A549 (cell line): ENCODE results near the gene SBNO1. TPM values are rescaled to one million over a fixed set of nuclear protein-coding genes. Genes with fewer than 3 reads are reported as not detected.

Source experiments
- BHLHE40 ChIP-seq: IDR thresholded peaks from 2 replicates; pipeline ENCODE4 v1.6.1; 2012; ENCODE audit warnings: low read depth, low read length, inconsistent platforms
- CBX2 ChIP-seq: fragments of 200-600 bp; sonication (generic); IDR thresholded peaks from 2 replicates; pipeline ENCODE4 v1.6.1; 2016; ENCODE audit warnings: low read depth, mild to moderate bottlenecking, borderline replicate concordance
- CBX8 ChIP-seq: fragments of 200-600 bp; sonication (generic); IDR thresholded peaks from 2 replicates; pipeline ENCODE4 v1.6.1; 2016
- CEBPB ChIP-seq, 2 experiments: fragments of >200 bp in 1 of 2; sonication (Bioruptor Twin) in 1 of 2; formaldehyde crosslinking in 1 of 2; IDR thresholded peaks; 2 replicates each; pipeline ENCODE4 v1.6.1; 2012 to 2016
- CHD4 ChIP-seq: fragments of 200-600 bp; sonication (generic); IDR thresholded peaks from 2 replicates; pipeline ENCODE4 v1.6.1; 2016; ENCODE audit warnings: antibody characterized with exemption, mild to moderate bottlenecking, borderline replicate concordance
- EHF ChIP-seq: fragments of 250-450 bp; sonication (Bioruptor Pico); IDR thresholded peaks from 2 replicates; pipeline ENCODE4 v1.5.0; 2020; ENCODE audit warnings: mild to moderate bottlenecking
- EP300 ChIP-seq, 2 experiments: fragments of >200 bp; sonication (Bioruptor Twin); formaldehyde crosslinking; IDR thresholded peaks; 2 replicates in 1 of 2; 3 replicates in 1 of 2; pipeline ENCODE4 v1.6.1; 2016 to 2017
- ESRRA ChIP-seq: fragments of 150-350 bp; IDR thresholded peaks from 2 replicates; pipeline ENCODE4 v1.6.1; 2014; ENCODE audit warnings: mild to moderate bottlenecking, low read length, borderline replicate concordance
- FOSB ChIP-seq: fragments of 250-450 bp; sonication (Bioruptor Pico); IDR thresholded peaks from 2 replicates; pipeline ENCODE4 v1.5.0; 2020; ENCODE audit warnings: mild to moderate bottlenecking, moderate library complexity
- FOSL2 ChIP-seq, 2 experiments: fragments of 450-650 bp in 1 of 2; fragments of >200 bp in 1 of 2; sonication (Bioruptor Twin) in 1 of 2; formaldehyde crosslinking; IDR thresholded peaks; 2 replicates each; pipeline versions ENCODE4 v1.5.0 to v1.6.1; 2016 to 2020; ENCODE audit warnings: mild to moderate bottlenecking in 1 of 2, moderate library complexity in 1 of 2
- FOXS1 ChIP-seq: fragments of 250-450 bp; sonication (Bioruptor Pico); IDR thresholded peaks from 2 replicates; pipeline ENCODE4 v1.5.0; 2020; ENCODE audit warnings: mild to moderate bottlenecking, moderate library complexity
- GATA3 ChIP-seq: IDR thresholded peaks from 2 replicates; pipeline ENCODE4 v1.6.1; 2012; ENCODE audit warnings: borderline replicate concordance
- HOXA7 ChIP-seq: fragments of 250-450 bp; sonication (Bioruptor Pico); IDR thresholded peaks from 2 replicates; pipeline ENCODE4 v1.5.0; 2020; ENCODE audit warnings: mild to moderate bottlenecking, moderate library complexity
- HOXB5 ChIP-seq: fragments of 250-450 bp; sonication (Bioruptor Pico); IDR thresholded peaks from 2 replicates; pipeline ENCODE4 v1.5.0; 2020; ENCODE audit warnings: mild to moderate bottlenecking, moderate library complexity
- JUN ChIP-seq, 2 experiments: fragments of >200 bp; sonication (Bioruptor Twin); formaldehyde crosslinking; IDR thresholded peaks; 2 replicates in 1 of 2; 3 replicates in 1 of 2; pipeline ENCODE4 v1.6.1; 2016 to 2017
- JUNB ChIP-seq: fragments of >200 bp; sonication (Bioruptor Twin); formaldehyde crosslinking; IDR thresholded peaks from 2 replicates; pipeline ENCODE4 v1.6.1; 2016
- KDM1A ChIP-seq: fragments of 200-600 bp; sonication (generic); IDR thresholded peaks from 2 replicates; pipeline ENCODE4 v1.6.1; 2016; ENCODE audit warnings: low read depth, mild to moderate bottlenecking
- MAFK ChIP-seq: fragments of 450-650 bp; IDR thresholded peaks from 2 replicates; pipeline ENCODE4 v1.6.1; 2014; ENCODE audit not compliant: partially characterized antibody
- MYC ChIP-seq: IDR thresholded peaks from 2 replicates; pipeline ENCODE4 v1.6.1; 2012; ENCODE audit warnings: mild to moderate bottlenecking, inconsistent platforms, low read length, improper control_type of control experiment, borderline replicate concordance
- NR3C1 ChIP-seq: fragments of >200 bp; sonication (Bioruptor Twin); formaldehyde crosslinking; IDR thresholded peaks from 3 replicates; pipeline ENCODE4 v1.6.1; 2017
- POLR2A ChIP-seq: IDR thresholded peaks from 2 replicates; pipeline ENCODE4 v1.6.1; 2012; ENCODE audit warnings: mild to moderate bottlenecking, low read length
- RAD21 ChIP-seq, 2 experiments: fragments of >200 bp in 1 of 2; sonication (Bioruptor Twin) in 1 of 2; formaldehyde crosslinking in 1 of 2; IDR thresholded peaks in 1 of 2; conservative IDR thresholded peaks in 1 of 2; 2 replicates in 1 of 2; 3 replicates in 1 of 2; pipeline ENCODE4 v1.6.1; 2012 to 2018; ENCODE audit warnings: inconsistent platforms in 1 of 2
- RNF2 ChIP-seq: fragments of 200-600 bp; sonication (generic); IDR thresholded peaks from 2 replicates; pipeline ENCODE4 v1.6.1; 2016; ENCODE audit warnings: low read depth, mild to moderate bottlenecking, antibody characterized with exemption, moderate library complexity, borderline replicate concordance
- SMC3 ChIP-seq: fragments of >200 bp; sonication (Bioruptor Twin); formaldehyde crosslinking; IDR thresholded peaks from 3 replicates; pipeline ENCODE4 v1.6.1; 2018; ENCODE audit warnings: inconsistent platforms
- SREBF2 ChIP-seq: fragments of 450-650 bp; IDR thresholded peaks from 2 replicates; pipeline ENCODE4 v1.6.1; 2014; ENCODE audit warnings: mild to moderate bottlenecking, moderate library complexity
- TFCP2L1 ChIP-seq: fragments of 250-450 bp; sonication (Bioruptor Pico); IDR thresholded peaks from 2 replicates; pipeline ENCODE4 v1.5.0; 2021; ENCODE audit warnings: mild to moderate bottlenecking
- TP53 ChIP-seq: fragments of 250-450 bp; sonication (Bioruptor Pico); IDR thresholded peaks from 2 replicates; pipeline ENCODE4 v1.5.0; 2021; ENCODE audit warnings: mild to moderate bottlenecking, moderate library complexity
- polyA plus RNA-seq, 4 experiments: library from polyadenylated mRNA; depleted of rRNA in 3 of 4; stranded (reverse); fragments of >200 nt; fragmentation: RNase III in 1 of 4; extraction: RNeasy Plus Mini Kit Qiagen cat#74134 plus additional on column Dnase treatment in 1 of 4; gene quantifications; 2 replicates in 3 of 4; 3 replicates in 1 of 4; pipeline ENCODE4 v1.2.3, GENCODE V29; 2011 to 2017
- TF ChIP-seq, protein P1 (sequence below): IDR thresholded peaks from 2 replicates; pipeline ENCODE4 v1.6.1; 2012
- TF ChIP-seq, protein P2 (sequence below): IDR thresholded peaks from 2 replicates; pipeline ENCODE4 v1.6.1; 2012
- TF ChIP-seq, protein P3 (sequence below): fragments of 450-650 bp; IDR thresholded peaks from 2 replicates; pipeline ENCODE4 v1.6.1; 2014; ENCODE audit warnings: antibody characterized with exemption
- TF ChIP-seq, protein P4 (sequence below): fragments of >200 bp; sonication (Bioruptor Twin); formaldehyde crosslinking; IDR thresholded peaks from 2 replicates; pipeline ENCODE4 v1.6.1; 2016
- TF ChIP-seq, protein P5 (sequence below): fragments of >200 bp; sonication (Bioruptor Twin); formaldehyde crosslinking; IDR thresholded peaks from 3 replicates; pipeline ENCODE4 v1.6.1; 2016
- TF ChIP-seq, protein P6 (sequence below): fragments of 150-350 bp; IDR thresholded peaks from 2 replicates; pipeline ENCODE4 v1.6.1; 2014; ENCODE audit warnings: low read depth, mild to moderate bottlenecking, low read length
- TF ChIP-seq, protein P7 (sequence below): fragments of 200-600 bp; sonication (generic); IDR thresholded peaks from 2 replicates; pipeline ENCODE4 v1.6.1; 2016; ENCODE audit warnings: antibody characterized with exemption, mild to moderate bottlenecking, moderate library complexity

SBNO1 gene
- polyA plus RNA-seq, 2 of the 4 experiments (the other 2 are of a cell fraction): 25.9 to 35.7 TPM

DNA sequence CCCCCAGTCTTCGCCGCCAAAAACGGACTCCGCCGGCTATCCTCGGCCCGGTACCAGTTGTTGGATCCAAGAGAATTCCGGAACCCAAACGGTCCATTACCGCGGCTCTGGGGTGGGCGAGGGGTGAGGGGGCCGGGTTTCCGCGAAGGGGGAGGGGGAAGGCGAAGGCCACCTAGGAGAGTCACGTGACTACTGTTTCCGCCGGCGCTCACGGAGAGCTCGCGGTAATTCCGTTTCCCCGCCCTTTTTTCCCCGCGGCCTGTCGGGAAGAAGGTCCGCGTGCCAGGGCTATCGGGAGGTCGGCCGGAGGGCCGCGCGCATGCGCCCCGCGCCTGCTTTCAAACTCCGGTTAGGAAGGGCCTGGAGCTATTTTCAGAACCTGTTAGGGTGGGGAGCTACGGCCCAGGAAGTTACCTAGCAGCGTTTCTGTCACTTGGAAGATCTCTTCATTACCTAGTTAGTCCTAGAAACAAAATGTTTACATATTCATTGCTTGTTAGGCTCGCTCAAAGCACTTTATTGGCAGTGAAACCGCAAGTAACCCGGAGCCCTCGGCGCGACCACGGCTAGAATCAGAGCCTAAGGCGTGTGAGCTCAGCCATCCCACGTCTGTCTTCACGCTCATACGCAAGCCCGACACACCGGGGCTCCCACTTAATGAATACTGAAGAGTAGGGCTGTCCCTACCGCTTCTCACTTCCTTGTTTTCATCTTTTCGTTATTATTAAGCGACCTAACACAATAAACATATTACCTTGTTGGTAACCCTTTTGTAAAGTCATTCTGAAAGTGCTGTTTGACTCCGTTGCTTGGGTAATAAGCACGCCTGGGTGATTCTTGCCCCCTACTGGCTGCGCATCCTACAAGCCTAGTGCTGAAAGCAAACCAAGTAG lies 624 bp upstream of the SBNO1 start (continued):
- TF ChIP-seq, protein P1, sequence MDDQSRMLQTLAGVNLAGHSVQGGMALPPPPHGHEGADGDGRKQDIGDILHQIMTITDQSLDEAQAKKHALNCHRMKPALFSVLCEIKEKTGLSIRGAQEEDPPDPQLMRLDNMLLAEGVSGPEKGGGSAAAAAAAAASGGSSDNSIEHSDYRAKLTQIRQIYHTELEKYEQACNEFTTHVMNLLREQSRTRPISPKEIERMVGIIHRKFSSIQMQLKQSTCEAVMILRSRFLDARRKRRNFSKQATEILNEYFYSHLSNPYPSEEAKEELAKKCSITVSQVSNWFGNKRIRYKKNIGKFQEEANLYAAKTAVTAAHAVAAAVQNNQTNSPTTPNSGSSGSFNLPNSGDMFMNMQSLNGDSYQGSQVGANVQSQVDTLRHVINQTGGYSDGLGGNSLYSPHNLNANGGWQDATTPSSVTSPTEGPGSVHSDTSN: 0 out of 2 replicates have a peak, but pooled peaks have one; percentile 42
- TF ChIP-seq FOSL2 (IDR thresholded peaks at IDR 0.05) (no peak), FOSL2 (CRISPR knock-in tag; IDR thresholded peaks at IDR 0.05) (peak; percentile 28; the same call in 1 of the 2 replicates), HOXA7 (CRISPR knock-in tag) (peak; percentile 75; the same call in 1 of the 2 replicates), SMC3 (peak; percentile 62), SREBF2 (no peak), RNF2 (no peak), POLR2A (peak; percentile 56), GATA3 (peak; percentile 8; the same call in 1 of the 2 replicates), MAFK (peak; percentile 76), RAD21 (conservative IDR thresholded peaks at IDR 0.05 in 1 of 2, IDR thresholded peaks at IDR 0.05 in 1 of 2) (peak; percentile 63 to 67; a peak in 4 of 5 replicates), EHF (CRISPR knock-in tag) (peak; percentile 64; the same call in 1 of the 2 replicates), CEBPB (IDR thresholded peaks at IDR 0.05) (peak in 1 of 2 experiments; percentile 57; a peak in 1 of 4 replicates), MYC (peak; percentile 74; the same call in 1 of the 2 replicates), BHLHE40 (0 out of 2 replicates have a peak, but pooled peaks have one; percentile 13), ESRRA (no peak), KDM1A (no peak), JUN (IDR thresholded peaks at IDR 0.05) (peak in 1 of 2 experiments; percentile 74; a peak in 2 of 5 replicates), HOXB5 (peak; percentile 68; the same call in 1 of the 2 replicates), FOXS1 (CRISPR knock-in tag) (peak; percentile 66; the same call in 1 of the 2 replicates), CBX8 (no peak), TFCP2L1 (CRISPR knock-in tag) (peak; percentile 72; the same call in 1 of the 2 replicates), EP300 (IDR thresholded peaks at IDR 0.05) (no peak), JUNB (no peak), NR3C1 (no peak), TP53 (peak; percentile 87), FOSB (CRISPR knock-in tag) (peak; percentile 91), CHD4 (no peak), CBX2 (no peak)
- TF ChIP-seq, protein P2, sequence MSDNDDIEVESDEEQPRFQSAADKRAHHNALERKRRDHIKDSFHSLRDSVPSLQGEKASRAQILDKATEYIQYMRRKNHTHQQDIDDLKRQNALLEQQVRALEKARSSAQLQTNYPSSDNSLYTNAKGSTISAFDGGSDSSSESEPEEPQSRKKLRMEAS: peak; percentile 77
- TF ChIP-seq, protein P3, sequence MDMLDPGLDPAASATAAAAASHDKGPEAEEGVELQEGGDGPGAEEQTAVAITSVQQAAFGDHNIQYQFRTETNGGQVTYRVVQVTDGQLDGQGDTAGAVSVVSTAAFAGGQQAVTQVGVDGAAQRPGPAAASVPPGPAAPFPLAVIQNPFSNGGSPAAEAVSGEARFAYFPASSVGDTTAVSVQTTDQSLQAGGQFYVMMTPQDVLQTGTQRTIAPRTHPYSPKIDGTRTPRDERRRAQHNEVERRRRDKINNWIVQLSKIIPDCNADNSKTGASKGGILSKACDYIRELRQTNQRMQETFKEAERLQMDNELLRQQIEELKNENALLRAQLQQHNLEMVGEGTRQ: peak; percentile 96
- TF ChIP-seq, protein P4, sequence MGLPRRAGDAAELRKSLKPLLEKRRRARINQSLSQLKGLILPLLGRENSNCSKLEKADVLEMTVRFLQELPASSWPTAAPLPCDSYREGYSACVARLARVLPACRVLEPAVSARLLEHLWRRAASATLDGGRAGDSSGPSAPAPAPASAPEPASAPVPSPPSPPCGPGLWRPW: no peak
- TF ChIP-seq, protein P5, sequence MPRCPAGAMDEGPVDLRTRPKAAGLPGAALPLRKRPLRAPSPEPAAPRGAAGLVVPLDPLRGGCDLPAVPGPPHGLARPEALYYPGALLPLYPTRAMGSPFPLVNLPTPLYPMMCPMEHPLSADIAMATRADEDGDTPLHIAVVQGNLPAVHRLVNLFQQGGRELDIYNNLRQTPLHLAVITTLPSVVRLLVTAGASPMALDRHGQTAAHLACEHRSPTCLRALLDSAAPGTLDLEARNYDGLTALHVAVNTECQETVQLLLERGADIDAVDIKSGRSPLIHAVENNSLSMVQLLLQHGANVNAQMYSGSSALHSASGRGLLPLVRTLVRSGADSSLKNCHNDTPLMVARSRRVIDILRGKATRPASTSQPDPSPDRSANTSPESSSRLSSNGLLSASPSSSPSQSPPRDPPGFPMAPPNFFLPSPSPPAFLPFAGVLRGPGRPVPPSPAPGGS: peak; percentile 66; the same call in 1 of the 3 replicates
- TF ChIP-seq, protein P6, sequence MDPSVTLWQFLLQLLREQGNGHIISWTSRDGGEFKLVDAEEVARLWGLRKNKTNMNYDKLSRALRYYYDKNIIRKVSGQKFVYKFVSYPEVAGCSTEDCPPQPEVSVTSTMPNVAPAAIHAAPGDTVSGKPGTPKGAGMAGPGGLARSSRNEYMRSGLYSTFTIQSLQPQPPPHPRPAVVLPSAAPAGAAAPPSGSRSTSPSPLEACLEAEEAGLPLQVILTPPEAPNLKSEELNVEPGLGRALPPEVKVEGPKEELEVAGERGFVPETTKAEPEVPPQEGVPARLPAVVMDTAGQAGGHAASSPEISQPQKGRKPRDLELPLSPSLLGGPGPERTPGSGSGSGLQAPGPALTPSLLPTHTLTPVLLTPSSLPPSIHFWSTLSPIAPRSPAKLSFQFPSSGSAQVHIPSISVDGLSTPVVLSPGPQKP: no peak
- TF ChIP-seq, protein P7, sequence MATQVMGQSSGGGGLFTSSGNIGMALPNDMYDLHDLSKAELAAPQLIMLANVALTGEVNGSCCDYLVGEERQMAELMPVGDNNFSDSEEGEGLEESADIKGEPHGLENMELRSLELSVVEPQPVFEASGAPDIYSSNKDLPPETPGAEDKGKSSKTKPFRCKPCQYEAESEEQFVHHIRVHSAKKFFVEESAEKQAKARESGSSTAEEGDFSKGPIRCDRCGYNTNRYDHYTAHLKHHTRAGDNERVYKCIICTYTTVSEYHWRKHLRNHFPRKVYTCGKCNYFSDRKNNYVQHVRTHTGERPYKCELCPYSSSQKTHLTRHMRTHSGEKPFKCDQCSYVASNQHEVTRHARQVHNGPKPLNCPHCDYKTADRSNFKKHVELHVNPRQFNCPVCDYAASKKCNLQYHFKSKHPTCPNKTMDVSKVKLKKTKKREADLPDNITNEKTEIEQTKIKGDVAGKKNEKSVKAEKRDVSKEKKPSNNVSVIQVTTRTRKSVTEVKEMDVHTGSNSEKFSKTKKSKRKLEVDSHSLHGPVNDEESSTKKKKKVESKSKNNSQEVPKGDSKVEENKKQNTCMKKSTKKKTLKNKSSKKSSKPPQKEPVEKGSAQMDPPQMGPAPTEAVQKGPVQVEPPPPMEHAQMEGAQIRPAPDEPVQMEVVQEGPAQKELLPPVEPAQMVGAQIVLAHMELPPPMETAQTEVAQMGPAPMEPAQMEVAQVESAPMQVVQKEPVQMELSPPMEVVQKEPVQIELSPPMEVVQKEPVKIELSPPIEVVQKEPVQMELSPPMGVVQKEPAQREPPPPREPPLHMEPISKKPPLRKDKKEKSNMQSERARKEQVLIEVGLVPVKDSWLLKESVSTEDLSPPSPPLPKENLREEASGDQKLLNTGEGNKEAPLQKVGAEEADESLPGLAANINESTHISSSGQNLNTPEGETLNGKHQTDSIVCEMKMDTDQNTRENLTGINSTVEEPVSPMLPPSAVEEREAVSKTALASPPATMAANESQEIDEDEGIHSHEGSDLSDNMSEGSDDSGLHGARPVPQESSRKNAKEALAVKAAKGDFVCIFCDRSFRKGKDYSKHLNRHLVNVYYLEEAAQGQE: peak; percentile 66
